ENCODE measurements around the gene UNC5CL. TPM values are rescaled to one million over a fixed set of nuclear protein-coding genes. Genes with fewer than 3 reads are reported as not detected.

UNC5CL gene
- total RNA-seq, 1 experiment from 2014 or later, result 4.5 TPM

DNA sequence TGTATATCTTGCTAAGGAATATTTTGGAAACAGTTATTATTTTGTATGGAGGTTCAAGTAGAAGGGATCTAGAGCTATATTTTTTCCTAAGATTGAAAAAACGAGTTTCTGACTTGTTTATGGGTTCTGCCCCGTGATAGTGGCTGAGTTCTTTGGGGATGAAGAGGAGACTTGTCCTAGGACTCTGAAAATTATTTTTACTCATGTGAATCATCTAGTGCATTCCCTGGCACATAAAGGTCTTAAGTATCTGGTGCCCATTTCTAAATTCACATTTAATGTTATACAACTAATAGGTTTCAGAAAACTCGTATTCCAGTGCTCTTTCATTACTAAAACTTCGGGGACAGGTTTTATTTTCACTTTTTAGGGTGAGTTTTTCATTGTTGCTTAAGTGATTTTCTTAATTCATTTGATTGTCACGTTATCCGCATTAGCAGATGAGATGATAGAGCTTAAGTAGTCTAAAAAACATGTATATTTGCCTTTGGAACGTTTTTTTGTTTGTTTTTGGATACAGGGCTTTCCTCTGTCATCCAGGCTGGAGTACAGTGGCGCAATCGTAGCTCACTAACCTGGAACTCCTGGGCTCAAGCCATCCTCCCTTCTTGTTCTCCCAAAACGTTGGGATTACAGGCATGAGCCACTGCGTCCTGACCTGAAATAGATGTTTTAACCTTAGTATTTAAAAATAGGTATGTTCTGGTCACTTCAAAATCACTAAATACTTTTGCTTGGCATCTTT lies 35.8 kb upstream of the UNC5CL start (continued):
- TF ChIP-seq EMX1 (CRISPR knock-in tag; IDR thresholded peaks at IDR 0.05) (no peak), FOXJ3 (CRISPR knock-in tag; IDR thresholded peaks at IDR 0.05; ENCODE audit: borderline replicate concordance) (no peak), ZBTB21 (CRISPR knock-in tag; IDR thresholded peaks at IDR 0.05; ENCODE audit: borderline replicate concordance) (no peak), GTF2I (CRISPR knock-in tag; conservative IDR thresholded peaks at IDR 0.05) (no peak), TEAD4 (CRISPR knock-in tag; IDR thresholded peaks at IDR 0.05) (no peak)
- TF ChIP-seq, protein P1, sequence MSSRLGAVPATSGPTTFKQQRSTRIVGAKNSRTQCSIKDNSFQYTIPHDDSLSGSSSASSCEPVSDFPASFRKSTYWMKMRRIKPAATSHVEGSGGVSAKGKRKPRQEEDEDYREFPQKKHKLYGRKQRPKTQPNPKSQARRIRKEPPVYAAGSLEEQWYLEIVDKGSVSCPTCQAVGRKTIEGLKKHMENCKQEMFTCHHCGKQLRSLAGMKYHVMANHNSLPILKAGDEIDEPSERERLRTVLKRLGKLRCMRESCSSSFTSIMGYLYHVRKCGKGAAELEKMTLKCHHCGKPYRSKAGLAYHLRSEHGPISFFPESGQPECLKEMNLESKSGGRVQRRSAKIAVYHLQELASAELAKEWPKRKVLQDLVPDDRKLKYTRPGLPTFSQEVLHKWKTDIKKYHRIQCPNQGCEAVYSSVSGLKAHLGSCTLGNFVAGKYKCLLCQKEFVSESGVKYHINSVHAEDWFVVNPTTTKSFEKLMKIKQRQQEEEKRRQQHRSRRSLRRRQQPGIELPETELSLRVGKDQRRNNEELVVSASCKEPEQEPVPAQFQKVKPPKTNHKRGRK (CRISPR knock-in tag; IDR thresholded peaks at IDR 0.05; ENCODE audit: borderline replicate concordance), result no peak
- TF ChIP-seq, protein P2, sequence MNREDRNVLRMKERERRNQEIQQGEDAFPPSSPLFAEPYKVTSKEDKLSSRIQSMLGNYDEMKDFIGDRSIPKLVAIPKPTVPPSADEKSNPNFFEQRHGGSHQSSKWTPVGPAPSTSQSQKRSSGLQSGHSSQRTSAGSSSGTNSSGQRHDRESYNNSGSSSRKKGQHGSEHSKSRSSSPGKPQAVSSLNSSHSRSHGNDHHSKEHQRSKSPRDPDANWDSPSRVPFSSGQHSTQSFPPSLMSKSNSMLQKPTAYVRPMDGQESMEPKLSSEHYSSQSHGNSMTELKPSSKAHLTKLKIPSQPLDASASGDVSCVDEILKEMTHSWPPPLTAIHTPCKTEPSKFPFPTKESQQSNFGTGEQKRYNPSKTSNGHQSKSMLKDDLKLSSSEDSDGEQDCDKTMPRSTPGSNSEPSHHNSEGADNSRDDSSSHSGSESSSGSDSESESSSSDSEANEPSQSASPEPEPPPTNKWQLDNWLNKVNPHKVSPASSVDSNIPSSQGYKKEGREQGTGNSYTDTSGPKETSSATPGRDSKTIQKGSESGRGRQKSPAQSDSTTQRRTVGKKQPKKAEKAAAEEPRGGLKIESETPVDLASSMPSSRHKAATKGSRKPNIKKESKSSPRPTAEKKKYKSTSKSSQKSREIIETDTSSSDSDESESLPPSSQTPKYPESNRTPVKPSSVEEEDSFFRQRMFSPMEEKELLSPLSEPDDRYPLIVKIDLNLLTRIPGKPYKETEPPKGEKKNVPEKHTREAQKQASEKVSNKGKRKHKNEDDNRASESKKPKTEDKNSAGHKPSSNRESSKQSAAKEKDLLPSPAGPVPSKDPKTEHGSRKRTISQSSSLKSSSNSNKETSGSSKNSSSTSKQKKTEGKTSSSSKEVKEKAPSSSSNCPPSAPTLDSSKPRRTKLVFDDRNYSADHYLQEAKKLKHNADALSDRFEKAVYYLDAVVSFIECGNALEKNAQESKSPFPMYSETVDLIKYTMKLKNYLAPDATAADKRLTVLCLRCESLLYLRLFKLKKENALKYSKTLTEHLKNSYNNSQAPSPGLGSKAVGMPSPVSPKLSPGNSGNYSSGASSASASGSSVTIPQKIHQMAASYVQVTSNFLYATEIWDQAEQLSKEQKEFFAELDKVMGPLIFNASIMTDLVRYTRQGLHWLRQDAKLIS (CRISPR knock-in tag; IDR thresholded peaks at IDR 0.05; ENCODE audit: borderline replicate concordance), result no peak

DNA sequence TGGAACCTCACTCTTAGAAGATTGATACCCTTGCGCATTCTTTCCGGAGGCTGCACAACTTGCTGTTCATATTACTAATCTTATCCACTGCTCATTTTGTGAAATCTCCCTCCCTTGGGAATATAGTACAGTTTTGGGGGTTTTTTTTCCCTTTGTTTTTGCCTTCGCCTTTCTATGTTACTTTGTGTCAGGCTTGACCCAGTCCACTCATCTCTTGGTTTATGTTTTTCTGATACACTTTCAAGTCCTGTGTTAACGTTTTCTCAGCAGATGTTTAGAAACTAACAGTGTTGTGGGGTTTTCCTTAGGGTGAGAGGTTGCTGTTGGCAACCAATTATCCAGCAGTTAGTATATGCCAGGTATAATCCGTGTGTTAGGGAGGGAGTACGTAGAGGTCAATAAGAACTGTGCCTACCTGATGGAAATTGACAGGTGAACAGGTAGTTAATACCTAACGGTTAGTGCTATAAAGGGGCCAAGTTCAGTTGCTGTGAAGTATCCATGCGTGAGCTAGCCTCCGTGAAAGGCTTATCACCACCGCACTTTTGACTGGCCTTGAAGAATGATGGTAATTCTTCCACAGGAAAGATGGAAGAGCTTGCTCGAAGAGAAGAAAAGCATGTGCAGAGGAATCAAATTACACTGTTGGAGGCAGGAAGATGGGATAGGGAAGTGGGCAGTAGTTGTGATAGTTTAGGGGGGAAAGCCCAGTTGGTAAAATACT lies 35.1 kb upstream of the UNC5CL start:
- no peaks in the 10 kb centered on the region for H3K27me3 Mint-ChIP-seq (ENCODE audit: low read depth)
- H3K27ac Mint-ChIP-seq, result peak overlapping the region; percentile 92
- peak overlapping the region; percentile 85 for H3K4me3 Mint-ChIP-seq
- peaks cover 14% of the 10 kb centered on the region for H3K36me3 Mint-ChIP-seq
- CTCF ChIA-PET, result interaction anchor here (1.6 kb wide), 1 partner anchor 27 kb away, joined by 4 read pairs; no protein-coding TSS in a partner anchor
- POLR2A ChIA-PET, result no interaction called here
- H3K4me1 Mint-ChIP-seq, result peaks cover 37% of the 10 kb centered on the region
- no peaks in the 10 kb centered on the region for H3K9me3 Mint-ChIP-seq
- no peak for ATAC-seq
- no peak for DNase-seq (ENCODE audit: low spot score)
- no peak for TF ChIP-seq HMGA2 (CRISPR knock-in tag; IDR thresholded peaks at IDR 0.05)
- no peak for TF ChIP-seq ESRRA (CRISPR knock-in tag; IDR thresholded peaks at IDR 0.05; ENCODE audit: borderline replicate concordance)
- TF ChIP-seq KAT7 (CRISPR knock-in tag; IDR thresholded peaks at IDR 0.05; ENCODE audit: borderline replicate concordance), result no peak
- TF ChIP-seq, protein P3, sequence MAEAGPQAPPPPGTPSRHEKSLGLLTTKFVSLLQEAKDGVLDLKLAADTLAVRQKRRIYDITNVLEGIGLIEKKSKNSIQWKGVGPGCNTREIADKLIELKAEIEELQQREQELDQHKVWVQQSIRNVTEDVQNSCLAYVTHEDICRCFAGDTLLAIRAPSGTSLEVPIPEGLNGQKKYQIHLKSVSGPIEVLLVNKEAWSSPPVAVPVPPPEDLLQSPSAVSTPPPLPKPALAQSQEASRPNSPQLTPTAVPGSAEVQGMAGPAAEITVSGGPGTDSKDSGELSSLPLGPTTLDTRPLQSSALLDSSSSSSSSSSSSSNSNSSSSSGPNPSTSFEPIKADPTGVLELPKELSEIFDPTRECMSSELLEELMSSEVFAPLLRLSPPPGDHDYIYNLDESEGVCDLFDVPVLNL (CRISPR knock-in tag; IDR thresholded peaks at IDR 0.05; ENCODE audit: borderline replicate concordance, low read depth), result no peak
- TF ChIP-seq, protein P4, sequence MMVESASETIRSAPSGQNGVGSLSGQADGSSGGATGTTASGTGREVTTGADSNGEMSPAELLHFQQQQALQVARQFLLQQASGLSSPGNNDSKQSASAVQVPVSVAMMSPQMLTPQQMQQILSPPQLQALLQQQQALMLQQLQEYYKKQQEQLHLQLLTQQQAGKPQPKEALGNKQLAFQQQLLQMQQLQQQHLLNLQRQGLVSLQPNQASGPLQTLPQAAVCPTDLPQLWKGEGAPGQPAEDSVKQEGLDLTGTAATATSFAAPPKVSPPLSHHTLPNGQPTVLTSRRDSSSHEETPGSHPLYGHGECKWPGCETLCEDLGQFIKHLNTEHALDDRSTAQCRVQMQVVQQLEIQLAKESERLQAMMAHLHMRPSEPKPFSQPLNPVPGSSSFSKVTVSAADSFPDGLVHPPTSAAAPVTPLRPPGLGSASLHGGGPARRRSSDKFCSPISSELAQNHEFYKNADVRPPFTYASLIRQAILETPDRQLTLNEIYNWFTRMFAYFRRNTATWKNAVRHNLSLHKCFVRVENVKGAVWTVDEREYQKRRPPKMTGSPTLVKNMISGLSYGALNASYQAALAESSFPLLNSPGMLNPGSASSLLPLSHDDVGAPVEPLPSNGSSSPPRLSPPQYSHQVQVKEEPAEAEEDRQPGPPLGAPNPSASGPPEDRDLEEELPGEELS (CRISPR knock-in tag; IDR thresholded peaks at IDR 0.05), result no peak
- TF ChIP-seq, protein P5, sequence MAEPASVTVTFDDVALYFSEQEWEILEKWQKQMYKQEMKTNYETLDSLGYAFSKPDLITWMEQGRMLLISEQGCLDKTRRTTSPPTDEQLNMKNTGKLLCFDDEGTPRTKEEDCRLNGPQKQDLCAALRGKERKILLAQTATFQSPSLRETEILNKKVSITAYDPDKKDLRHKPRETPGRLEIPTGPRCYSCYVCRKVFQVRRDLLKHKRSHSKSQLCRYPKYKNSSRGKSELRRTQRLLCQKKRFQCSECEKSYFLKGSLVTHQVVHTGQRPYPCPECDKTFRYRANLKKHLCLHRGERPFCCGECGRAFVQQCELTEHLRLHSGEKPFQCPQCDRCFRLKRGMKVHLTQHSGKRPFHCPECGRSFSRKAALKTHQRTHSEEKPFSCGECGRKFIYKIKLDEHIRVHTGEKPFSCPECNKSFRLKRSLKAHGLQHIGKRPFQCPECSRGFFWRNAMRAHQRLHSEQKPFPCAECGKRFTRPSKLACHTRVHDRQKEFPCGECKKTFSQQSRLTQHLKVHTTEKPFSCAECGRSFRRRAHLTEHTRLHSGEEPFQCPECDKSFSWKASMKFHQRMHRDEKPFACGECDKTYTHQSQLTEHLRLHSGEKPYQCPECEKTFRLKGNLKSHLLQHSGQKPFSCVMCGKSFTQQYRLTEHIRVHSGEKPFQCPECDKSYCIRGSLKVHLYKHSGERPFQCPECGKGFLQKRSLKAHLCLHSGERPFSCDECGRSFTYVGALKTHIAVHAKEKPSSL (CRISPR knock-in tag; conservative IDR thresholded peaks at IDR 0.05), result no peak
- TF ChIP-seq, protein P6, sequence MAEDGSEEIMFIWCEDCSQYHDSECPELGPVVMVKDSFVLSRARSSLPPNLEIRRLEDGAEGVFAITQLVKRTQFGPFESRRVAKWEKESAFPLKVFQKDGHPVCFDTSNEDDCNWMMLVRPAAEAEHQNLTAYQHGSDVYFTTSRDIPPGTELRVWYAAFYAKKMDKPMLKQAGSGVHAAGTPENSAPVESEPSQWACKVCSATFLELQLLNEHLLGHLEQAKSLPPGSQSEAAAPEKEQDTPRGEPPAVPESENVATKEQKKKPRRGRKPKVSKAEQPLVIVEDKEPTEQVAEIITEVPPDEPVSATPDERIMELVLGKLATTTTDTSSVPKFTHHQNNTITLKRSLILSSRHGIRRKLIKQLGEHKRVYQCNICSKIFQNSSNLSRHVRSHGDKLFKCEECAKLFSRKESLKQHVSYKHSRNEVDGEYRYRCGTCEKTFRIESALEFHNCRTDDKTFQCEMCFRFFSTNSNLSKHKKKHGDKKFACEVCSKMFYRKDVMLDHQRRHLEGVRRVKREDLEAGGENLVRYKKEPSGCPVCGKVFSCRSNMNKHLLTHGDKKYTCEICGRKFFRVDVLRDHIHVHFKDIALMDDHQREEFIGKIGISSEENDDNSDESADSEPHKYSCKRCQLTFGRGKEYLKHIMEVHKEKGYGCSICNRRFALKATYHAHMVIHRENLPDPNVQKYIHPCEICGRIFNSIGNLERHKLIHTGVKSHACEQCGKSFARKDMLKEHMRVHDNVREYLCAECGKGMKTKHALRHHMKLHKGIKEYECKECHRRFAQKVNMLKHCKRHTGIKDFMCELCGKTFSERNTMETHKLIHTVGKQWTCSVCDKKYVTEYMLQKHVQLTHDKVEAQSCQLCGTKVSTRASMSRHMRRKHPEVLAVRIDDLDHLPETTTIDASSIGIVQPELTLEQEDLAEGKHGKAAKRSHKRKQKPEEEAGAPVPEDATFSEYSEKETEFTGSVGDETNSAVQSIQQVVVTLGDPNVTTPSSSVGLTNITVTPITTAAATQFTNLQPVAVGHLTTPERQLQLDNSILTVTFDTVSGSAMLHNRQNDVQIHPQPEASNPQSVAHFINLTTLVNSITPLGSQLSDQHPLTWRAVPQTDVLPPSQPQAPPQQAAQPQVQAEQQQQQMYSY (CRISPR knock-in tag; IDR thresholded peaks at IDR 0.05), result no peak
- TF ChIP-seq SOX15 (CRISPR knock-in tag; IDR thresholded peaks at IDR 0.05), result no peak
- no peak for TF ChIP-seq RORB (CRISPR knock-in tag; IDR thresholded peaks at IDR 0.05)
- no peak for TF ChIP-seq ZNF416 (CRISPR knock-in tag; IDR thresholded peaks at IDR 0.05)
- TF ChIP-seq CREB1 (CRISPR knock-in tag; IDR thresholded peaks at IDR 0.05), result no peak
- TF ChIP-seq ZNF219 (CRISPR knock-in tag; IDR thresholded peaks at IDR 0.05; ENCODE audit: borderline replicate concordance), result no peak

Measured in WTC11 (cell line).